Uterus (tissue), 4 donors: ENCODE results near the gene PRKAG2. TPM values are rescaled to one million over a fixed set of nuclear protein-coding genes. Genes with fewer than 3 reads are reported as not detected.

Experiments
- DNase-seq, 2 donors: peaks; one replicate each; pipeline ENCODE4 v3.0.0-alpha.2; 2019 to 2020
- H3K27ac ChIP-seq, 2 donors: fragments of 200-600 bp; sonication (generic); 1 replicate in 1 of 2; 2 replicates in 1 of 2; pipeline ENCODE4 v1.5.1; 2016 to 2018
- H3K27me3 ChIP-seq, 2 donors: fragments of 200-600 bp; sonication (generic); one replicate each; pipeline ENCODE4 v1.5.1; 2018 to 2019; ENCODE audit warnings: control low read depth in 1 of 2
- H3K36me3 ChIP-seq, 2 donors: fragments of 200-600 bp; sonication (generic); one replicate each; pipeline ENCODE4 v1.5.1; 2019; ENCODE audit warnings: control low read depth in 1 of 2
- H3K4me1 ChIP-seq, 2 donors: fragments of 200-600 bp; sonication (generic); one replicate each; pipeline ENCODE4 v1.5.1; 2018 to 2019; ENCODE audit warnings: control low read depth in 1 of 2
- H3K4me3 ChIP-seq, 2 donors: fragments of 200-600 bp; sonication (generic); 1 replicate in 1 of 2; 2 replicates in 1 of 2; pipeline ENCODE4 v1.5.1; 2018 to 2019; ENCODE audit warnings: mild to moderate bottlenecking in 1 of 2
- H3K9me3 ChIP-seq, 2 donors: fragments of 200-600 bp; sonication (generic); one replicate each; pipeline ENCODE4 v1.5.1; 2019; ENCODE audit warnings: control low read depth in 1 of 2
- POLR2A ChIP-seq, 2 donors: fragments of 450-650 bp; IDR thresholded peaks; one replicate each; pipeline ENCODE4 v1.6.1; 2016; ENCODE audit warnings: antibody characterized with exemption in 2 of 2, mild to moderate bottlenecking in 1 of 2, moderate library complexity in 1 of 2
- intact Hi-C: fragments of 100-400 bp; cut with DNase I; formaldehyde crosslinking; loops from one replicate; pipeline ENCODE4 v1.15.1; 2023; ENCODE audit warnings: low total_unique reads
- total RNA-seq, 4 donors: library from RNA; depleted of rRNA in 3 of 4; stranded (reverse); fragments of >200 nt in 3 of 4; gene quantifications; one replicate each; pipeline versions ENCODE4 v1.1.0 to v1.2.4, GENCODE V29; 2014 to 2023
- TF ChIP-seq, protein P1 (sequence below), 4 experiments: fragments of 200-600 bp in 2 of 4; fragments of 450-650 bp in 2 of 4; sonication (generic) in 2 of 4; IDR thresholded peaks; one replicate each; pipeline ENCODE4 v1.5.1; 2016 to 2019; ENCODE audit warnings: antibody characterized with exemption in 4 of 4, mild to moderate bottlenecking in 2 of 4, moderate library complexity in 1 of 4
- donor health status: DM: yes; HTN: yes; CAD: no.

Gene PRKAG2
- total RNA-seq, 4 donors from 2014 or later, result 15.1 to 66.2 (median 33.6) TPM

DNA sequence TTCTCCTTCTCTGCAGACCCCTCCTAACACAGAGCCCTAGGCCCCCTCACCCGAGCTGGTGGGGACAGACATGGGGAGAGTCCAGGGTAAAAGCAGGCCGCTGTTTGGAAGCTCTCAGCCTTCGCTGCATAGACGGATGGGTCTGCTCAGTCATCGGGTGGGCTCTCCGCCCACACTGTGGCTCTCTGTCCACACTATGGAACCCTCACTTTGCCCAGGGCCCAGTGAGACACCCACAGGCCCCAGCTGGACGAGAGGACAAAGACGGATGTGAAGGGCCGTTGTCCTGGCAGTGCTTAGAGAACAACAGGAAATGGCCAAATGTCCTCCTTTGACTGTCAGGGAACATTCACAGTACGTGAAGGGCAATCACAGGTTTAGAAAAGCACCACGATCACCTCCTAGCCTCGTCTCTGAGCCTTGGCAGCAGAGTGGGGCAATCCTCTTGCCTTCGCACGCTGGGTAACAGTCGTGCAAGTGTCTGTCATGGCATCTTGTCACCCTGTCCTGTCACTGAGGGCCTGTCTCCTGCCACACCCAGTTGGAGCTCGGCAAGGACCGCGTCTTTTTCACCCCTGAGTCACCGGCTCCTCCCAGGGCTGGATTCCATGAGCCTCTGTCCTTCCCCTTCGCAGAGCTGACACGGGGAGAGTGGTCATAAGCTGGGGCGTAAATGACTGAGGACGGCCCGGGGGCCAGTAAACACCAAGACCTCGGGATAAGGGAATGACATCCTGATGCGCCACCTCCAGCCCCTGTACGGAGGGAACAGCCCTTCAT, 80.6 kb downstream of the PRKAG2 start:
- Histone ChIP-seq H3K27me3 (no peaks in the 10 kb centered on the region), H3K9me3 (no peaks in the 10 kb centered on the region), H3K4me3 (no peak overlapping the region), H3K4me1 (no peaks in the 10 kb centered on the region), H3K27ac (peak overlapping the region in 1 of 2 donors; percentile 54), H3K36me3 (no peaks in the 10 kb centered on the region)
- no peak for DNase-seq
- TF ChIP-seq, protein P1, sequence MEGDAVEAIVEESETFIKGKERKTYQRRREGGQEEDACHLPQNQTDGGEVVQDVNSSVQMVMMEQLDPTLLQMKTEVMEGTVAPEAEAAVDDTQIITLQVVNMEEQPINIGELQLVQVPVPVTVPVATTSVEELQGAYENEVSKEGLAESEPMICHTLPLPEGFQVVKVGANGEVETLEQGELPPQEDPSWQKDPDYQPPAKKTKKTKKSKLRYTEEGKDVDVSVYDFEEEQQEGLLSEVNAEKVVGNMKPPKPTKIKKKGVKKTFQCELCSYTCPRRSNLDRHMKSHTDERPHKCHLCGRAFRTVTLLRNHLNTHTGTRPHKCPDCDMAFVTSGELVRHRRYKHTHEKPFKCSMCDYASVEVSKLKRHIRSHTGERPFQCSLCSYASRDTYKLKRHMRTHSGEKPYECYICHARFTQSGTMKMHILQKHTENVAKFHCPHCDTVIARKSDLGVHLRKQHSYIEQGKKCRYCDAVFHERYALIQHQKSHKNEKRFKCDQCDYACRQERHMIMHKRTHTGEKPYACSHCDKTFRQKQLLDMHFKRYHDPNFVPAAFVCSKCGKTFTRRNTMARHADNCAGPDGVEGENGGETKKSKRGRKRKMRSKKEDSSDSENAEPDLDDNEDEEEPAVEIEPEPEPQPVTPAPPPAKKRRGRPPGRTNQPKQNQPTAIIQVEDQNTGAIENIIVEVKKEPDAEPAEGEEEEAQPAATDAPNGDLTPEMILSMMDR (IDR thresholded peaks at IDR 0.05), result no peak
- TF ChIP-seq POLR2A (IDR thresholded peaks at IDR 0.05), result no peak
- intact Hi-C loops, result no loop called here

DNA sequence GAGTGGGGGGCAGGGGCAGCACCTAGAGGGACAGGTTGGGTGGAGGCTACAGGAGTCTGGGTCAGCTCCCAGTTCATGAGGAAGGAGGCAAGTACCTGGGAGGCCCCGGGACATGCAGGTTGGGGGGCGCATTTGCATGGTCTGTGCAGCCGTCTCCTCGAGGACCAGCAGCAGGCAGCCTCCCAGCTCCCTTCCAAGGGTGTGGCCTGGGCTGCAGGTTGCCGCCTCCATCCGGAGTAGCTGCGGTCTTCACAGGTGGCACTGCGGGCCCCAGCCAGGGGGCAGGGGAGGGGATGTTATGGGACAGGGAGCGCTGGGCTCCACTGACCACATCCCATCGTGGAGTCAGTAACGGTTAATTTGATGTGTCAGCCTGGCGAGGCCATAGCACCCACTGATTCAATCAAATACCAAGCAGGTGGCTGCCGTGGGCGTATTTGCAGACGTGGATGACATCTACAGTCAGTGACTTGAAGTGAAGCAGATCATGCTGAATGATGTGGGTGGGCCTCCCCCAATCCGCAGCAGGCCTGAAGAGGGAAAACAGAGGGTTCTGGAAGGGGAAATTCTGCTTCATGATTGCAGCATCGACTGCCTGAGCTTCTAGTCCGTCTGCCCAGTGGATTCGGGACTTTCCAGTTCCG, 81.6 kb downstream of the PRKAG2 start:
- DNase-seq, result no peak
- TF ChIP-seq POLR2A (IDR thresholded peaks at IDR 0.05), result no peak
- TF ChIP-seq, protein P1 (IDR thresholded peaks at IDR 0.05), result no peak
- H3K27ac ChIP-seq, result no peak overlapping the region
- no peaks in the 10 kb centered on the region for H3K27me3 ChIP-seq
- no peaks in the 10 kb centered on the region for H3K4me1 ChIP-seq
- H3K9me3 ChIP-seq, result no peaks in the 10 kb centered on the region
- intact Hi-C loops, result no loop called here
- H3K36me3 ChIP-seq, result no peaks in the 10 kb centered on the region
- H3K4me3 ChIP-seq, result no peak overlapping the region

DNA sequence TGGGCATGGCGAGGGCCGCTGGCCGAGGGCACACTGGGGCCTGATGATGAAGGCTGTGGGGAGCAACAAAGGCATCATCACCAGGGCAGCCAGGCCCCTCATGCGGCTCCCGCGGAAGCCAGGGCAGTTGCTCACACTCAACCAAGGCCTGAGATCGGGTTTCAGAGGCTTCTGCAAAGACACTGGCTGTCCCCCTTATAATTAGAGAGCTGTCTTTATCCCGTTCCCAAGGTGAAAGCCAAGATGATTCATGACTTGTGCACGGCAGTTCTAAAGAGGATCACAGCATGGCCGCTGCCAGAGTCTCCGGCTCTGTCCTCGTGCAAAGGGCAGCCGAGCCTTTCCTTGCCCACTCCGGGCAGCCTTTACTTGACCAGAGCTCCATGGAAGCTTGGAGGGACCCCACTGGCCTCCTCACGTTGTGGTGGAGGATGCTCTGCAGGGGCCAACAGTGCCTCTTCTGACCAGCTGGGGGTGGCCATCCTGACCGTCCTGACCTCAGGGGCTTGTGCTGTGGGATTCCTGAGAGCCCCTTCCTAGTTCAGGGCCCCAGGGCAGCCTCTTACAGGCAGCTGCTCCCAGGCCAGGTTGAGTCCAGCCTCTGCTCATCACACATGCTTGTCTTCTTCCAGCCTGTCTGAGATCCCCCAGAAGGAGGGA, 82.3 kb downstream of the PRKAG2 start:
- no peaks in the 10 kb centered on the region for H3K27me3 ChIP-seq
- H3K27ac ChIP-seq, result no peak overlapping the region
- TF ChIP-seq POLR2A (IDR thresholded peaks at IDR 0.05), result no peak
- TF ChIP-seq, protein P1 (IDR thresholded peaks at IDR 0.05), result no peak
- no peak for DNase-seq
- no peaks in the 10 kb centered on the region for H3K4me1 ChIP-seq
- H3K36me3 ChIP-seq, result no peaks in the 10 kb centered on the region
- no peaks in the 10 kb centered on the region for H3K9me3 ChIP-seq
- H3K4me3 ChIP-seq, result no peak overlapping the region
- intact Hi-C loops, result no loop called here

DNA sequence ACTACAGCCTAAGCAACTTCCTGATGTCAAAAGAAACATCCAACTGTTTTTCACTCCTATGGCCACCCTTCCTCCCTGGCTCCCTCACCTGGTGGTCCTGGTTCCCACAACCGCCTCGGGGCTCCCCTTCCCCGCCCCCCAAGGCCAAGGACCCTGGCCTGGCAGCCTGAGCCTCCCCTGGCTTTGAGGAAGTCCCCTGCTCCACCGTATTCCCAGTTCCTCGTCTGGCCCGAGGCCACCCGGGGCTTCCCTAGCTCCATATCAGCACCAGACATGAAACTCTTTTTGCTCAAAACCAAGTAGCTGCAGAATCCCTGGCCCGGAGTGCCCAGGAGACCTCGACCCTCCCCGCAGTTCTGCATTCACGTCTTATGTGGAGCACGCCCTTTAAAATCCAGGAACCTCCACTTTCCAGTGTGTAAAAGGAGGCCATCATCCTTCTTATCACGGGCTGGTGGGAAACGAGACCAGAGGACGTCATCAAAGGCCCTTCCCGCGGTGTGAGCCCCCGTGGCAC, 82.9 kb downstream of the PRKAG2 start:
- intact Hi-C loops, result no loop called here
- Histone ChIP-seq H3K36me3 (no peaks in the 10 kb centered on the region), H3K9me3 (no peaks in the 10 kb centered on the region), H3K4me1 (no peaks in the 10 kb centered on the region), H3K27ac (no peak overlapping the region), H3K27me3 (no peaks in the 10 kb centered on the region), H3K4me3 (no peak overlapping the region)
- TF ChIP-seq, protein P1 (IDR thresholded peaks at IDR 0.05), result no peak
- no peak for TF ChIP-seq POLR2A (IDR thresholded peaks at IDR 0.05)
- no peak for DNase-seq
